Lower lobe of right lung (tissue), 2 donors: ENCODE measurements around the gene MEX3A. TPM values are rescaled to one million over a fixed set of nuclear protein-coding genes. Genes with fewer than 3 reads are reported as not detected.

ENCODE experiments used
- ATAC-seq, 2 donors: fragments of 200-7000 bp; cut with Tn5 transposase; one replicate each; pipeline ENCODE4 v1.9.1; 2020 to 2022; ENCODE audit warnings: mild to moderate bottlenecking in 2 of 2, moderate library complexity in 2 of 2
- DNase-seq: peaks from one replicate; pipeline ENCODE4 v3.0.0-alpha.2; 2020
- H3K27ac ChIP-seq: fragments of 200-600 bp; one replicate; pipeline ENCODE4 v1.8.0; 2022
- H3K27me3 ChIP-seq: fragments of 200-600 bp; one replicate; pipeline ENCODE4 v1.8.0; 2022; ENCODE audit warnings: low read depth
- H3K36me3 ChIP-seq: fragments of 200-600 bp; one replicate; pipeline ENCODE4 v1.8.0; 2022; ENCODE audit warnings: mild to moderate bottlenecking
- H3K4me1 ChIP-seq: fragments of 200-600 bp; one replicate; pipeline ENCODE4 v1.8.0; 2022
- H3K4me3 ChIP-seq: fragments of 200-600 bp; one replicate; pipeline ENCODE4 v1.8.0; 2022; ENCODE audit warnings: mild to moderate bottlenecking
- H3K9me3 ChIP-seq: fragments of 200-600 bp; one replicate; pipeline ENCODE4 v1.8.0; 2022
- CTCF ChIP-seq: fragments of 200-600 bp; IDR thresholded peaks from one replicate; pipeline ENCODE4 v1.8.0; 2022; ENCODE audit warnings: antibody characterized with exemption, mild to moderate bottlenecking
- intact Hi-C: fragments of 100-400 bp; cut with DNase I; formaldehyde crosslinking; loops from one replicate; pipeline ENCODE4 v1.11.0; 2022
- long read RNA-seq: library from polyadenylated mRNA; unstranded; transcript quantifications from one replicate; pipeline ENCODE4 v2.0.0, GENCODE V29; 2021
- total RNA-seq: library from RNA; stranded (reverse); fragmentation: NEBNext Ultra II Directional; extraction: Animal tissue kit (Norgen Biotek cat#: 25700); gene quantifications from one replicate; pipeline ENCODE4 v1.2.1, GENCODE V29; 2021
- donor health status: DM: no; HTN: yes; CAD: no; lungs with severe emphysema.

MEX3A gene
- 0.74 TPM for total RNA-seq
- long read RNA-seq, partial matches to known transcripts: 0 of 2 reads
- long read RNA-seq, other reads (novel, unspliced or antisense): 2 of 2 reads

- peak within 1 kb of the TSS; percentile 72 for H3K4me3 ChIP-seq
- H3K9me3 ChIP-seq: no peaks in the 10 kb centered on the region
- no peak within 1 kb of the TSS for H3K27ac ChIP-seq
- intact Hi-C loops: no loop called here
- ATAC-seq: peak; percentile 84 to 89
- no peak for TF ChIP-seq CTCF
- no peaks in the 10 kb centered on the region for H3K36me3 ChIP-seq
- DNase-seq: peak; percentile 74
- no peaks in the 10 kb centered on the region for H3K27me3 ChIP-seq
- H3K4me1 ChIP-seq: peaks cover 21% of the 10 kb centered on the region
Measured at GRCh38 chr1:156082309-156083091, at the start of gene MEX3A. TSS of gene MEX3A (minus strand) at chr1:156082465. CDS start at chr1:156081998, 467 bp downstream.

- Histone ChIP-seq H3K36me3 (peaks cover 56% of the 10 kb centered on the region), H3K9me3 (no peaks in the 10 kb centered on the region), H3K27ac (peak overlapping the region; percentile 99), H3K4me3 (no peak overlapping the region), H3K27me3 (no peaks in the 10 kb centered on the region), H3K4me1 (peaks cover 53% of the 10 kb centered on the region)
- intact Hi-C loops: loop anchor here (5.0 kb wide), 1 partner anchor 33 kb away; no protein-coding TSS in a partner anchor
- peak; percentile 16 for TF ChIP-seq CTCF
- DNase-seq: no peak
- ATAC-seq: peak in 1 of 2 donors; percentile 2
Measured at GRCh38 chr1:156130578-156130942, 48.3 kb upstream of the MEX3A start.

- DNase-seq (peak; percentile 88), ATAC-seq (peak; percentile 65 to 83)
- H3K36me3 ChIP-seq: peaks cover 50% of the 10 kb centered on the region
- peaks cover 60% of the 10 kb centered on the region for H3K4me1 ChIP-seq
- H3K27ac ChIP-seq: peak overlapping the region; percentile 99
- peak; percentile 99 for TF ChIP-seq CTCF
- intact Hi-C loops: loop anchor here (5.0 kb wide), 1 partner anchor 33 kb away; no protein-coding TSS in a partner anchor
- H3K4me3 ChIP-seq: peak overlapping the region; percentile 24
- no peaks in the 10 kb centered on the region for H3K9me3 ChIP-seq
- H3K27me3 ChIP-seq: no peaks in the 10 kb centered on the region
Measured at GRCh38 chr1:156129687-156130577, 47.7 kb upstream of the MEX3A start.

DNA sequence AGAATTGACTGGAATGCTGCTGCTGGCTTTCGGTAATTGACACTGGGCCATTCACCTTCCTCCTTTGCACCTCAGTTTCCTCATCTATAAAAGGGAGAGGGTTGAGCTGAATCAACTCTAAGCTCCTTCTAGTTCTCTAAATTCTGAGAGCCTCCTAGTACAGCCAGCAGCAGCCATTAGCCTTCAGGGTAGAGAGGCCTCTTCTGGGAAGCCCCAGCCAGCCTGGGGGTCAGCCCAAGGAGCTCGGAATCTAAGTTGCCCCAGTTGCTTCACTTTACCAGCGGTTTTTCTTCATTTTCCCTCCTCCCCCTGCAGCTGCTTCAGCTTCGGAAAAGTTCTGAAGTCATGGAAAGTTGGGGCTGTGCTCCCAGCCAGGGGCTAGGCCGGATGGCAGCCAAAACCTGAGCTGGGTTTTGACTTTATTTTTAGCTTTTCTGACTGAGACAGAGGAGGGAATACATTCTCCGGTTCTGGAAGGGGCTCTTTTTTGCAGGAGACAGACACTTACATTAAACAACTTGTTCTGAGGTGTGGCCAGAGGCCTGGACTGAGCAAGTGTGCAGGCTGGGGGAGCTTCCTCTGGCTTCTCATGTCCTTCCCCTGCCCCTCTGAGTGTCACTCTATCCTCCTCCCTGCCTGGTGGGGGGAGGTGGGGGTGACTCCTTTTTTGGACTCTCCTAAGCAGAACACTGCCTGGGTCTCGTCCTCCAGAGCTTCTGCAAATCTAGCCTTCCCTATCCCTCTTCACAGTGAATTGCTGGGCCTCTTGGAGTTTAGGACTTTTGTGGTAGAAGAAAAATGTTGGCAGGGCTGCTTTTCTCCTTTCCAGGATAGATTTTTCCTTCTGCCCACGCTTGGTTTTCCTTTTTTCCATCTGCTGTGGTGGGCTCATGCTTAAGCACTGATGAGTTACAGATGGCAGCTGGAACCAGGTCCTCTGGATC is 46.7 kb upstream of the MEX3A start:
- Histone ChIP-seq H3K4me3 (peak overlapping the region; percentile 24), H3K4me1 (peaks cover 70% of the 10 kb centered on the region), H3K36me3 (peaks cover 40% of the 10 kb centered on the region), H3K9me3 (no peaks in the 10 kb centered on the region), H3K27me3 (no peaks in the 10 kb centered on the region), H3K27ac (peak overlapping the region; percentile 99)
- DNase-seq: no peak
- intact Hi-C loops: no loop called here
- ATAC-seq: no peak
- no peak for TF ChIP-seq CTCF

DNA sequence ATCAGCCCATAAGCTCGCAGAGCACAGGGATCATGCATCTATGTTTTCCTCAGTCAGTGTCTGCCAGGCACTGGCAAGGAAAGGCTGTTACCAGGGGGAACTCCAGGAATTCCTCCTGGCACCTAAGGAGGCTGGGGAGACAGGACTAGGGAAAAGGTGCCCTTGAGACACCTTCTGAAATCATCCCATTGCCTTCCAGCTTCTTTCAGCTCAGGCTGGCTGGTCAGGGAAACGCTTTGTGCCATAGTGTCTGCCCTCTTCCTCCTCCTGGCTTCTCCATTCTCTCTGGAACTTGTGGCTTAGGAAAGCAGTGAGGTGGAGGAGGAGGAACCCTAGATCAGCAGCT is 46.0 kb upstream of the MEX3A start:
- Histone ChIP-seq H3K4me1 (peaks cover 76% of the 10 kb centered on the region), H3K36me3 (peaks cover 33% of the 10 kb centered on the region), H3K4me3 (no peak overlapping the region), H3K27ac (peak overlapping the region; percentile 99), H3K9me3 (no peaks in the 10 kb centered on the region), H3K27me3 (no peaks in the 10 kb centered on the region)
- no peak for TF ChIP-seq CTCF
- DNase-seq (no peak), ATAC-seq (no peak)
- intact Hi-C loops: no loop called here
